SJSA1 (cell line): Measurements from ENCODE around the gene PRRT1. TPM values are rescaled to one million over a fixed set of nuclear protein-coding genes. Genes with fewer than 3 reads are reported as not detected.

Experiments
- DNase-seq, 2 experiments: peaks; one replicate each; pipeline ENCODE4 v3.0.0-alpha.2; 2015 to 2020; ENCODE audit warnings: low spot score in 2 of 2, low read depth in 1 of 2
- H3K27ac ChIP-seq: fragments of 250-450 bp; sonication (Bioruptor Pico); 2 replicates; pipeline ENCODE4 v1.5.1; 2020; ENCODE audit warnings: mild to moderate bottlenecking, moderate library complexity
- H3K27me3 ChIP-seq: fragments of 250-450 bp; sonication (Bioruptor Pico); replicated peaks from 2 replicates; pipeline ENCODE4 v1.5.1; 2020; ENCODE audit warnings: mild to moderate bottlenecking, moderate library complexity
- H3K36me3 ChIP-seq: fragments of 250-450 bp; sonication (Bioruptor Pico); 2 replicates; pipeline ENCODE4 v1.5.1; 2020; ENCODE audit warnings: mild to moderate bottlenecking
- H3K4me1 ChIP-seq: fragments of 250-450 bp; sonication (Bioruptor Pico); replicated peaks from 2 replicates; pipeline ENCODE4 v1.6.1; 2021; ENCODE audit warnings: mild to moderate bottlenecking
- H3K4me3 ChIP-seq: fragments of 250-450 bp; sonication (Bioruptor Pico); 2 replicates; pipeline ENCODE4 v1.5.1; 2020; ENCODE audit warnings: mild to moderate bottlenecking
- H3K9me3 ChIP-seq: fragments of 250-450 bp; sonication (Bioruptor Pico); replicated peaks from 2 replicates; pipeline ENCODE4 v1.5.1; 2020; ENCODE audit warnings: mild to moderate bottlenecking
- total RNA-seq: library from RNA; depleted of rRNA; stranded (reverse); fragments of >200 nt; shearing (Covaris generic); gene quantifications from 2 replicates; pipeline ENCODE4 v1.2.3, GENCODE V29; 2014

PRRT1 gene
- total RNA-seq, 1 experiment from 2014 or later: not detected

- Histone ChIP-seq H3K27ac (peak overlapping the region; percentile 56; the same call in 1 of the 2 replicates), H3K9me3 (no peaks in the 10 kb centered on the region), H3K4me3 (peak overlapping the region; percentile 48), H3K27me3 (no peaks in the 10 kb centered on the region), H3K36me3 (peaks cover 17% of the 10 kb centered on the region), H3K4me1 (peaks cover 29% of the 10 kb centered on the region)
- DNase-seq: no peak
These were observed 23.6 kb upstream of the PRRT1 start for GRCh38 chr6:32175322-32175710.

GRCh38 chr6:32174416-32174815, 22.7 kb upstream of the PRRT1 start:
- DNase-seq: no peak
- H3K4me1 ChIP-seq: peaks cover 38% of the 10 kb centered on the region
- H3K27me3 ChIP-seq: no peaks in the 10 kb centered on the region
- no peaks in the 10 kb centered on the region for H3K9me3 ChIP-seq
- peaks cover 26% of the 10 kb centered on the region for H3K36me3 ChIP-seq
- no peak overlapping the region for H3K4me3 ChIP-seq
- H3K27ac ChIP-seq: no peak overlapping the region

GRCh38 chr6:32173051-32173727, 21.4 kb upstream of the PRRT1 start:
- Histone ChIP-seq H3K36me3 (peaks cover 39% of the 10 kb centered on the region), H3K4me1 (peaks cover 44% of the 10 kb centered on the region), H3K27ac (no peak overlapping the region), H3K27me3 (no peaks in the 10 kb centered on the region), H3K4me3 (no peak overlapping the region), H3K9me3 (no peaks in the 10 kb centered on the region)
- DNase-seq: no peak

GRCh38 chr6:32171234-32171633, 19.5 kb upstream of the PRRT1 start:
- Histone ChIP-seq H3K27ac (no peak overlapping the region), H3K4me1 (peaks cover 33% of the 10 kb centered on the region), H3K27me3 (no peaks in the 10 kb centered on the region), H3K4me3 (no peak overlapping the region), H3K36me3 (peaks cover 56% of the 10 kb centered on the region), H3K9me3 (no peaks in the 10 kb centered on the region)
- no peak for DNase-seq

- DNase-seq: no peak
- peaks cover 59% of the 10 kb centered on the region for H3K36me3 ChIP-seq
- no peaks in the 10 kb centered on the region for H3K9me3 ChIP-seq
These were observed 18.6 kb upstream of the PRRT1 start for GRCh38 chr6:32170294-32170693.

GRCh38 chr6:32168807-32169591, 17.3 kb upstream of the PRRT1 start:
- no peak for DNase-seq
- peaks cover 23% of the 10 kb centered on the region for H3K4me1 ChIP-seq

More at GRCh38 chr6:32170294-32170693, 18.6 kb upstream of the PRRT1 start:
- no peak overlapping the region for H3K27ac ChIP-seq
- H3K4me1 ChIP-seq: peaks cover 31% of the 10 kb centered on the region
- no peak overlapping the region for H3K4me3 ChIP-seq
- no peaks in the 10 kb centered on the region for H3K27me3 ChIP-seq

GRCh38 chr6:32168350-32168749, 16.6 kb upstream of the PRRT1 start:
- Histone ChIP-seq H3K4me1 (peaks cover 23% of the 10 kb centered on the region), H3K4me3 (no peak overlapping the region), H3K27me3 (no peaks in the 10 kb centered on the region), H3K36me3 (peaks cover 59% of the 10 kb centered on the region), H3K9me3 (no peaks in the 10 kb centered on the region), H3K27ac (no peak overlapping the region)
- DNase-seq: no peak

More at GRCh38 chr6:32168807-32169591, 17.3 kb upstream of the PRRT1 start:
- no peaks in the 10 kb centered on the region for H3K9me3 ChIP-seq
- H3K27me3 ChIP-seq: no peaks in the 10 kb centered on the region
- no peak overlapping the region for H3K27ac ChIP-seq
- peaks cover 59% of the 10 kb centered on the region for H3K36me3 ChIP-seq
- H3K4me3 ChIP-seq: no peak overlapping the region

- Histone ChIP-seq H3K36me3 (peaks cover 58% of the 10 kb centered on the region), H3K4me3 (no peak overlapping the region), H3K27me3 (no peaks in the 10 kb centered on the region), H3K9me3 (no peaks in the 10 kb centered on the region), H3K27ac (no peak overlapping the region), H3K4me1 (peaks cover 23% of the 10 kb centered on the region)
- no peak for DNase-seq
These were observed 16.1 kb upstream of the PRRT1 start for GRCh38 chr6:32167761-32168262.

GRCh38 chr6:32167154-32167760, 15.5 kb upstream of the PRRT1 start:
- H3K36me3 ChIP-seq: peaks cover 53% of the 10 kb centered on the region

GRCh38 chr6:32166411-32167061, 14.8 kb upstream of the PRRT1 start:
- Histone ChIP-seq H3K27ac (no peak overlapping the region), H3K9me3 (no peaks in the 10 kb centered on the region), H3K4me1 (peaks cover 23% of the 10 kb centered on the region), H3K36me3 (peaks cover 53% of the 10 kb centered on the region), H3K4me3 (no peak overlapping the region), H3K27me3 (no peaks in the 10 kb centered on the region)
- DNase-seq: no peak

More at GRCh38 chr6:32167154-32167760, 15.5 kb upstream of the PRRT1 start:
- no peaks in the 10 kb centered on the region for H3K9me3 ChIP-seq
- H3K4me1 ChIP-seq: peaks cover 23% of the 10 kb centered on the region
- no peaks in the 10 kb centered on the region for H3K27me3 ChIP-seq
- DNase-seq: no peak
- H3K27ac ChIP-seq: no peak overlapping the region
- H3K4me3 ChIP-seq: no peak overlapping the region

GRCh38 chr6:32164295-32164694, 12.6 kb upstream of the PRRT1 start, which contains the start of gene EGFL8:
EGFL8 (plus strand) TSS chr6:32164595; CDS start chr6:32166166, 1,571 bp downstream.
- H3K27ac ChIP-seq: no peak within 1 kb of the TSS
- DNase-seq: no peak

GRCh38 chr6:32163559-32164258, 12.0 kb upstream of the PRRT1 start:
- H3K9me3 ChIP-seq: no peaks in the 10 kb centered on the region
- peaks cover 4% of the 10 kb centered on the region for H3K4me1 ChIP-seq
- no peak overlapping the region for H3K4me3 ChIP-seq
- peaks cover 26% of the 10 kb centered on the region for H3K36me3 ChIP-seq
- no peaks in the 10 kb centered on the region for H3K27me3 ChIP-seq
- no peak for DNase-seq
- no peak overlapping the region for H3K27ac ChIP-seq

More at GRCh38 chr6:32164295-32164694, 12.6 kb upstream of the PRRT1 start, which contains the start of gene EGFL8:
- peaks cover 32% of the 10 kb centered on the region for H3K36me3 ChIP-seq
- peaks cover 10% of the 10 kb centered on the region for H3K4me1 ChIP-seq
- H3K27me3 ChIP-seq: no peaks in the 10 kb centered on the region
- no peak within 1 kb of the TSS for H3K4me3 ChIP-seq
- H3K9me3 ChIP-seq: no peaks in the 10 kb centered on the region

- H3K4me1 ChIP-seq: peaks cover 15% of the 10 kb centered on the region
- no peak for DNase-seq
- no peaks in the 10 kb centered on the region for H3K9me3 ChIP-seq
- H3K27me3 ChIP-seq: no peaks in the 10 kb centered on the region
- H3K4me3 ChIP-seq: no peak overlapping the region
- no peak overlapping the region for H3K27ac ChIP-seq
- H3K36me3 ChIP-seq: peaks cover 21% of the 10 kb centered on the region
These were observed 6.3 kb upstream of the PRRT1 start for GRCh38 chr6:32158052-32158451.
